ENCODE results near the gene TCF15.

The TCF15 gene

DNA sequence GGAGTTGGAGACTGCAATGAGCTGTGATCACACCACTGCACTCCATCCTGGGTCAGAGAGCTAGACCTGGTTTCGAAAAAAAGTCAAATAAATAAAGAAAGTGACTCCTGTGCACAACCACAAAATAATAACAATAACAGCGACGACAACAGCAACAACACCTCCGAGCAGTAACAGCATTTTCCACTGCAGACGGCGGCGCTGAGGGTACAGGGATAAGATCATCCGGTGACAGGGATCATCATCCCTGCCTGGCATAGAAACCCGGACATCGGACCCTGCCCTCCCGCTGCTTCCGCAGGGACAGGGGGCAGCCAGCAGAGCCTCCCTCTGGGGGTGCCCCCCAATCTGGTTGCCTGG, 31.4 kb upstream of the TCF15 start:
- DNase-seq, result no peak

DNA sequence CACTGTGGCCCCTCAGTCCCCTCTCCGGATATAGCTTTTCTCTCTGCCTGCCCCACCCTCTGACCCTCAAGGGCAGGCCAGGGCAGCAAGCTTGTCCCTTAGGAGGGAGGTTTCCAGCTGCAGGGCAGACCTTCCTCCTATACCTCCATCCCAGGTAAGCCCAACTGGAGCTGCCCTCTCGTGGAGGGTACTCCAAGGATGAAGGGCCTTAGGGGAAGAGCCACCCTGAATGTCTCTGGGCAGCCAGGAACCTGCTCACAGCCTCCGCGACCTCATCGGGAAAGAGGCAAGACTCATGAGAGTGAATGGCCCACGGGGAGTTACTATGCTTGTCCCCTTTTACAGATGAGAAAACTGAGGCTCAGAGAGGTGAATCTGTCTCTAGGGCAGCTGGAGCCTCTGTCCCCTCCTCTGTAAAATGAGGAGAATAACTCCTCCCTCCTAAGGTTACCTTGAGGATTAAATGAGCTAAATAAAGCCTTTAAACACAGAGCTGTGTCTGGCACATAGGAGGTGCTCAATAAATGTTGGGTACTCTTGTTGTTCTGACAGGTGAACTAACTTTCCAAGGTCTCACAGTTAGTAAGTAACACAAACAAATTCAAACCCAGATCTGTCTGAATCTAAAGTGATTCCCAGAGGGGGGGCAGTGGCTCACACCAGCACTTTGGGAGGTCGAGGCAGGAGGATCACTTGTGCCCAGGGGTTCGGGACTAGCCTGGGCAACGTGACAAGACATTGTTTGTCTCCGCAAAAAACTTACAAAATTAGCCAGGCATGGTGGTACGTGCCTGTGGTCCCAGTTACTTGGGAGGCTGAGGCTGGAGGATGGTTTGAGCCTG, 30.8 kb upstream of the TCF15 start:
- DNase-seq, result no peak

DNA sequence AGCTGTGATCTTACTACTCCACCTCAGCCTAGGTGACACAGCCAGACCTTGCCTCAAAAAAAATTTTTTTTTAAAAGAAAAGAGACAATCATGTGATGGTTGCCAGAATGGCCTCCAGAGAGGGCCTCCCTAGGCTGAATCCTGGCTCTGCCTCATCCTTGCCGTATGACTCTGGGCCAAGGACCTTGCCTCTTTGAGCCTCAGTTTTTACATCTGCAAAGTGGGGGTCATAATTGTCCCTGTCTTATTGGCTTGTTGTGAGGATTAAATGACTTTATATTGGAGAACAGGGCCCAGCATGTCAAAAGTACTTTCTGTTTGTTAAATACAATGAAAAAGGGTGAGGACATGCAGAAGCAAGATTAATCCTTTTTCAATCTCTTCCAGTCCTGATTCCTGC, 28.5 kb upstream of the TCF15 start:
- DNase-seq, result no peak

DNA sequence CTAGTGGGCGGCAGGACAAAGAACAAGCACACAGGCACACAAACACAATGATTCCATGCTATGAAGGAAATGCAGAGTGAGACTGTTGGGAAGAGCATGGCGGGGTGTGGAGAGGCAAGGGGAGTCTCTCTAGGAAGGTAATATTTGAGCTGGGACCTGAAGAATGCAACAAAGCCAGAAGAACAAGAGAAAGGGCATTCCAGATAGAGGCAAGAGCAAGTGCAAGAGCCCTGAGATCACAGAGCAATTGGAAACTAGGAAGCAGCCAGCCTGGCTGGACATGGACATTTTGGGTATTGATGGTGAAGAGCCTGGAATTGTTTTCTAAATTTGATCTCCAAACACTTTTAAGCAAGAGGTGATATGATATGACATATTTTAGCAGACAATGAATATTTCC, 27.4 kb upstream of the TCF15 start:
- no peak for DNase-seq

DNA sequence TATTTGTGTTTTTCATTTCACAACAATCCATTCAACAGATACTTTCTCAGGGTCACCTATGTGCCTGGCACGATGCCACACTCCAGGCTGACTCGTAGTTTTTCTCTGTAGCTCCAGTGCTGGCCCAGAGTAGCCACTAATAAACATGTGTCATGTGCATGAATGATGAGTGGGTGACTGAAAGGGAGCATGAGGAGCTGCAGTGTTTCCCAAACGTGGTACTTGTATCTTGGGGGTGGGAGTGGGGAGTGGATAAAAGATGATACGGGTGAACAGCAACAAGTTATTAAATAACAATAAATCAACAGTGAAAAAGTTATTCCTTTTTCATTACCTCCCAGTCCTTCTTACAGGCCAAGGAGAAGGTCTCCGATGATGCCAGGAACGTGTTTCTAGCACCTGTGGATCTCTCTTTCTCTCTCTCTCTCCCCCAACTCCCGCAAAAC, 25.8 kb upstream of the TCF15 start:
- no peak for DNase-seq

DNA sequence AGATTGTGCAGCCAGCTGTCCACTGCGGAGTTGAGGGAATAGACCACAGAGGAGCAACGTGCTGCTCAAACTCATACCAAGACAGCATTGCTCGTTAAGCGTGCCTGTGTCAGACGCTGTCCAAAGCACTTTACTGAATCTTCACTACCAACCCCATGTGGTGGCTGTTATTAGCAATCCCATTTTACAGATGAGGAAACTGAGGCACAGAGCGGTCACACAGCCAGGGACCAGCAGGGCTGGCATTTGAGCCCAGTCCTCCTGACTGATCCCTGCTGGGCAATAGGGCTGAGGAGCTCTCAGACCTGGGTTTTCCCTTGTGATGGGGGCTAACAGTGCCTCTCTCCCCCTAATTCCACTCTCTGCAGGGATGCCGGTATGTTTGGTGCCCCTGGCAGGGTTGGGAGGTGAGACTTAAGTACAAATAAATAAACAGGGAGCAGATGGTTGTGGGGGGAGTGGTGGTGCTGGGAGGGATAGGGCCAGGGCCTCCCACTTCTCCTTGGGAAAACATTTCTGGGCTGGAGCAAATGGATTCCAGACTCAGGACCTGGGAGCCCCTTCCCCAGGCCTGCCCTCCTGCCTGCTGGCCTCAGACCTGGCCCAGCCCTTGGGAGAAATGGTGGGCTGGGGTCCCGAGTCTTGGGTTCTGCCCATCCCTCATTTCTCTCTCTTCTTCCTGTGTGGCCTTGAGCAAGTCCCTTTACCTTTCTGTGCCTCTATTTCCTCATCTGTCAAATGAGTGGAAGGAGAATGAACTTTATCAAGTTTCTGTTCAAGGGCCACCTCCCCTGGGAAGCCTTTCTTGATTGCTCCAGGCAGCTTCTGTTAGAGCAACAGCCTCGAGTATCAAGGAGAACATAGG, 25.2 kb upstream of the TCF15 start:
- DNase-seq, result no peak

DNA sequence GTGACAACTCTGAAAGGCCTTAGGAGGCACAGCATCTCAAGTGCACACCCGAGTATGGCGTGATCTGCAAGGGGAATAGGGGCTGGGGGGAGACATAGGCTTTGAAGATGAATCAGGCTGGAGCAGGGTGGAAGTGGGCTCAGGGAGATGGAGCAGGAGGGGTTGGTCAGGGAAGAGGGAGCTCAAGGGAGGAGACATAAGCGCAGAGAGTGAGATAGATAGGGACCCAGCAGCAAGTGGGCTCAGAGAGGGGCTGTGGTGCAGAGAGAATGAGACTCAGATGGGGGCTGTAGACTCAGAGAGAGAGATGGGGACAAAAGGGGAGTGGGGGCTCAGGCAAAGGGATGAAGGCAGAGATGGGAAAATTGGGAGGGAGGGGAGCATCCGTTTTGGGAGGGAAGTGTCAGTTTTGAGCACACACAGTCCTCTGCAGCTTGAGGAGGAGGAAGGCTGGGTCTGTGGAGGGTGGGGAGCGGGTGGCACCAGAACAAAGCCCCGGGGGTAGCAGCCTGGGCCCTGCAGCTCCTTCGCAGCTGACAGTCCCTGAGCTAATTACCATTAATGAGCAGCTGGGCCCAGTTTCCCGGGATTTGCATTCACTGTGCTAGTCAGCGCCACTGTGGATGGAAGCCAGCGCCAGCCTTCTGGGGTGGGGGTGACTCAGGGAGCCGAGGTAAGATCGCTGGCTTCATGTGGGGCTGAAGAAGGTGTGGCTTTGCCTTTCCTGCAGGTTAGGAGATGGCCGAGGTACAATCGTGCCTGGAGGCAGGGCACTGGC, 24.2 kb upstream of the TCF15 start:
- no peak for DNase-seq

DNA sequence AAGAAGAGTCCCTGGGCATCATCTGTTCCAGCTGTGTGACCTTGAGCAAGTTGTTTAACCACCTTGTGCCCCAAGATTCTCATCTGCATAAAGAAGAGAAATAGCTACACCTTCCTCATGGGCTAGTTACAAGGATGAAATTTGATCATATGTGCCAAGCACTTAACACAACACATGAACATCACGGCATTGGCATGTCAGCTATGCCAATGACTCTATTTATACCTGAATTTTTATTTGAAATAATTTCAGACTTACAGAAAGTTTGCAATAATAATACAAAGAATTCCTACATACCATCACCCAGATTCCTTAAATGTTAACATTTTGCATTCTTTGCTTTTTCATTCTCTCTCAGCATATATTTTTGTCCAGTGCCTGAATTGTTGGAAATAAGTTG, 21.0 kb upstream of the TCF15 start:
- no peak for DNase-seq

DNA sequence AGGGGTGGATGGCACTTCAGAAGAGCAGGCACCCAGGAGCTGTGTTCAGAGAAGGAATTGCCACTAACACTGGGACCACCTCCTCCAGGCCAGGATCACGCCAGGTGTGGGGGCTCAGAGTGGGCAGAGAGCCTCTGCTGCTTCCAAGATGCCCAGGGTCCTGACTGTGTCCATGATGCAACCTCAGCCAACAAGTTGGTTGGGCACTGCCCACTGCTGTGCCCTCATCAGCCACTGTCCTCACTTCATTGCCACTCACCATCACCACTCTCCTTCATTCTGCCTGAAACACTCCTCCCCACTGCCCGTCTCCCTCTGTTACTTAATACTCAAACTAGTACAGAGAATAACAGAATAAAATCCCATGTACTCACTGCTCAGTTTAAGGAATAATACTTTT, 16.5 kb upstream of the TCF15 start:
- DNase-seq, result no peak

DNA sequence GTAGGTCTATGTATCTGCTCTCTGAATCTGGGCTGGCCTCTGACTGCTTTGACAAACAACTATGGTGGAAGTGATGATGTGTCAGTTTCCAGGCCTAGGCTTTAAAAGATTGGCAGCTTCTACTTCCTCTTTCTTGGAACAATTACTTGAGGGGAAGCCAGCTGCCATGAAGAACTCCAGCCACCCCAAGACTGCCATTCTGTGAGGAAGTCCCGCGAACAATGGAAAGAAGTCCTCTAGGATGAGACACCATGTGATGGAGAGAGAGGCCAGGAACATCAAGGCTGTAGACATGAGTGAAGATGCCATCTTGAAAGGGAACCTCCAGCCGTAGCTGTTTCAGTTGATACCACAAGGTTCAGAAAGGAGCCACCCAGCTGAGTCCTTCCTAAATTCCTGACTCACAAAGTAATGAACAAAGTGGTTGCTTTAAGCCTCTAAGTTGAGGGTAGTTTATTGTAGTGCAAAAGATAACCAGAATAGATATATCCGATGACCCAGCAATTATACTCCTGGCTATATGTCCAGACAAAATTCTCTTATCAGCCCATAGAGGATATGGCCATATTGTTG, 15.3 kb upstream of the TCF15 start:
- DNase-seq, result no peak

DNA sequence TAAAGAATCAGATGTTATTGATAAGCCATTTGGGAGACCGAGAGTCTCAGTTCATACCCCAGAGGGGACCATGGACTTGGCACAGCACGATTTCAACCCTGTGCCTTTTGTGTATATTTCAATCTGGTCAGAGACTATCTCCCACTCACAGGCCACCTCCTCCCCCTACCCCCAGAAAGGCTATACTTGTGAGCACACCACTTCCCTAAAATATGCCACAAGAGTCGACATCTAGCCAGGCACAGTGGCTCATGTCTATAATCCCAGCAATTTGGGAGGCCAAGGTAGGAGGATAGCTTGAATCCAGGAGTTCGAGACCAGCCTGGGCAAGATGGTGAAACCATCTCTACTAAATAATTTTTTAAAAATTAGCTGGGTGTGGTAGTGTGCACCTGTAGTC, 13.6 kb upstream of the TCF15 start:
- no peak for DNase-seq

DNA sequence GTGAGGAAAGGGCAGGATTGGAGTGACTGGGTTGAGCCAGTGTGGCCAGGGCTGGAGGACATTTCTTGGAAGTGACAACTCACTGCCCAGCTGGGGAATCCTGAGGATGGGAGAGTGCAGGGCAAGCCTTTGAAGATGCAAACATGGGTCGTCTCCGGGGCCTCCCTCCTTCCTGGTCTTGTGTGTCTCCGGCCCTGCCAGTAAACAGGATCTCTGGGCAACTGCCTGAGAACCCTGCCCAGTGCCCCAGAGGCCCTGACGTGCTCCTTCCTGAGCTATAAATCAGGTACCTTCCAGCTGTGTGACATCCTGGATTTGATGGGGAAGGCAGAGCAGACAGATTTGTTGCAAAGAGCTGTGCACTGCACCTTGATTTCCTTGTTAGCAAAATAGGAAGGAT, 12.9 kb upstream of the TCF15 start:
- DNase-seq, result no peak

DNA sequence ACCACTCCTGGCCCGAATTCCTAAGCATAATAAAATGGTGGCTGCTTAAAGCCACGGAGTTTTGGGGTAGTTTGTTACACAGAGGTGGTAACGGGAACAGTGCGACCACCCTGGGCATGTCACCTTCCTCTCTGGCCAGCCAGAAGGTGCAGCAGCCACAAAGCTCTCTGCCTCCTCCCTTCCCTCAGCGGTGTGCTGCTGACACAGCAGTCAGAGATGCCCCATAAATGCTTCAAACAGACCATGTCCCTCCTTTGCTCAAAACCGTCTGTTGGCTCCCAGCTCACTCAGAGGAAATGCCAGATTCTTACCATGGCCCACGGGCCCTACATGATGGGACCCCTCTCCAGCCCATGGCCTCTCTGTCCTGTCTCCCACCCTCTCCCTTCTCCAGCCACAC, 12.1 kb upstream of the TCF15 start:
- no peak for DNase-seq

DNA sequence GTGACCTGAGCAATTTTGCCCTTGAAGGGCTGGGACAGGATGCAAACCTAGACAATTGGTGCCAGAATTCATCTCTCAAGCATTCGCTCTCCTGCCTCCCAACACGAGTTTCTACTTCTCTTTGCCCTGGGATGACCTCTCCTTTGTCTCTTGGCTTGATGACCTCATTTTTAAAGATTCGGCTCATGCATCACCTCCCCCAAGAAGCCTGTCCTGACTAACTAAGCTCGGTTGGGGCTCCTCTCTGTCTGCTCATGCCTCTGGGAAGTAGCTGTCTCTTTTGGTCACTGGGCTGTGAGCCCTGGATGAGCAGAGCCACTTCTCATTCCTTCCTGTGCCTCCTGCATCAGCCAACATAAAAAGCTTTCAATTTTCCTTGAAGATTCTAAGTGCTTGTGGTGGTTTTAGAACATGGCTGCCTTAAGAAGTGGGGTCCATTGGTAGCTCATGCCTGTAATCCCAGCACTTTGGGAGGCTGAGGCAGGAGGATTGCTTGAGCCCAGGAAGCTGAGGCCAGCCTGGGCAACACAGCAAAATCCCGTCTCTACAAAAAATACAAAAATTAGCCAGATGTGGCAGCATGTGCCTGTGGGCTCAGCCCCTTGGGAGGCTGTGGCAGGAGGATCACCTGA, 11.1 kb upstream of the TCF15 start:
- DNase-seq, result no peak

DNA sequence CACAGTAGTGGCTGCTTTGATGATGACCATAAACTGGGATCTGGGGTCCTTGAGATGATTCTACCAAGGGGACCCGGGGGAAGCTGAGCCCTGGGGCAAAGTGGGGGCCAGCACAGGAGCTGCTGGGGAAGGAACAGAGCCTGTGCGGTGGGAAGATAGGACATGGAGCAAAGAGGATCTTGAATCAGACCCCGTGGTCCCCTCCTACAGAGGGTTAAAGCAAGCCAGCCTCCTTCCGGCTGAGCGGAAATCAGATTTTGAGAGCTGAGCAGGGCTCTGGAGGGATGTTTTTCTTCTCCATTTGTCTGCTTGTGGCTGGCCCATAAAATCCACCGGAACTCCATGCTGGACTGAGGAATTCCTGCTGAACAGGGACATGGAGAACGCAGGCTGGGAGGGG, 10.1 kb upstream of the TCF15 start:
- DNase-seq, result no peak

DNA sequence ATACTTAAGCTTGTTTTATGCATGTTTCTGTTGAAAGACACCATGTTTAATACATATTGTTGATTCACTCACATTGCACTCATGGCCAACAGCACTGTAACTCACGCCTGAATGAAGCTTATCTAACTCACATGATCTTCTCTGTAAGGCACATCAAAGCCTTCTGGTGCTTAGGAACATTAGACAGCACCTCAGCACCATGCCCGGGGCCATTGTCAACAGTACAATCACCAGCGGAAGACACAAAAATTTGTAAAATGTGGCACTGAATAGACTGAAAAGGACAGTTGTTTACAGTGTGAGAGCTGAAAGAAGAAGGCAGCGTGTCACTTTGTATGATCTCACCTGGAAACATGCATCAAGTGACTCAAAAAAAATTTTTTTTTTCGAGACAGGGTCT, 8.9 kb upstream of the TCF15 start:
- no peak for DNase-seq

DNA sequence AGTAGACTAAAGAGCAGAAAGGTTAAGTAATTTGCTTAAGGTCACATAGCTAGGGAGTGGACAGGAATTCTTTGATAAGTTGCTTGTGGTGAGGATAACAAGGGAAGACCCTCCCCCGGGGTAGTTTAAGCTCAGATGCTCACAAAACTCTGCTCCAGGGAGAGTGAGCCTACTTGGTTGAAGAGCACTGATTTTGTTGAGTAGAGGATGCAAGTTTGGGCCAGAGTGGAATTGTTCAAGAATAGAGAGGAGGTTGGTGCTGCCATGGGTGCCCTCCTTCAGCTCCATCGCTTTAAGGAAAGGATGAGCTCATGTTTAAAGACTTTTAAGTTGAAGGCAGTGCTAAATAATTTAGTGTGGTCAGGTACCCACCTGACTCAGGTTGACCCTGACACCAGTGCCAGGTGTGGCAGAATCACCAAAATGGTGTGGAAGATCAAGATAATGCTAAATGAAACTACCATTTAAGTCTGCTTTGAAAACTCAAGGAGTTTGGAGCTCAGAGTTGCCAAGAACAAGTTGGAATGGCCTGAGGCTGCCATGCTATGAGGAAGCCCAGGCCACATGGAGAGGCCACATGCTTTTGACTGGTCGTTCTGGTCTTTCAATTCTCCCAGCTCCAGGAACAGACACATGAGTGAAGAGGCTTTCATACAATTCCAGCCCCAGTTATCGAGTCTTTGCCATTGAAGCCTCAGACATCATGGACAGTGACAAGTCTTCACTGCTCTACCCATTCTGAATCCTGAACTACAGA, 8.0 kb upstream of the TCF15 start:
- no peak for DNase-seq

DNA sequence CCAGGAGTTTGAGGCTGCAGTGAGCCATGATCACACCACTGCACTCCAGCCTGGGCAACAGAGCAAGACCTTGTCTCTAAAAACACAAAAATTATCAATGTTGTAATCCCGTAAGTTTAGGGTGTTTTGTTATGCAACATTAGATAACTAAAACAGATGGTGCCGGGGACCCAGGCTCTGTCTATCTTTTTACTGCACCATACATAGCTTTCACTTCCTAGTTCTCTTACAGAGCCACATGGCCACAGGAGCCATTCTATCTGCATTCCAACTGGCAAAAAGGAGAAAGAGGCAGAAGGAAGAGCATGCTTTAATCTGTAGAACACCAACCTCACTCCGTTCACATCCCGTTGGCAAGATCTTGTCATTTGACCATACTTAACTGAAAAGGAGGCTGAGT, 5.4 kb upstream of the TCF15 start:
- no peak for DNase-seq

DNA sequence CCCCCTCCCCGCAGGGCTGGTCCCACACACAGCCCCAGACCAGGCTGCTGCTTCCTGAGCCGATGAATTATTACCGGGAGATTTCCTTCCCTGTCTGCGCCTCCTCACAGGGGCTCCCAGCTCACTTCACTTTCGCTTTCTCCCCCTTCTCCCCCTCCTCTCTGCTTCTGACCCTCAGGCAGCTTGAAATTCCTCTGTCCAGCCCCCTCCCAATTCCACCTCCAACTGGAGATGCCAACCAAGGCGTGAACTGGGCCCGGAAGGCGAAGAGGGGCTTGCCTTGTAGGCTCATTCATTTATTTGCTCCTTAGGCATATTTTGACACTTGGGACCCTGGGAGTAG, 1.7 kb upstream of the TCF15 start:
- no peak for DNase-seq

DNA sequence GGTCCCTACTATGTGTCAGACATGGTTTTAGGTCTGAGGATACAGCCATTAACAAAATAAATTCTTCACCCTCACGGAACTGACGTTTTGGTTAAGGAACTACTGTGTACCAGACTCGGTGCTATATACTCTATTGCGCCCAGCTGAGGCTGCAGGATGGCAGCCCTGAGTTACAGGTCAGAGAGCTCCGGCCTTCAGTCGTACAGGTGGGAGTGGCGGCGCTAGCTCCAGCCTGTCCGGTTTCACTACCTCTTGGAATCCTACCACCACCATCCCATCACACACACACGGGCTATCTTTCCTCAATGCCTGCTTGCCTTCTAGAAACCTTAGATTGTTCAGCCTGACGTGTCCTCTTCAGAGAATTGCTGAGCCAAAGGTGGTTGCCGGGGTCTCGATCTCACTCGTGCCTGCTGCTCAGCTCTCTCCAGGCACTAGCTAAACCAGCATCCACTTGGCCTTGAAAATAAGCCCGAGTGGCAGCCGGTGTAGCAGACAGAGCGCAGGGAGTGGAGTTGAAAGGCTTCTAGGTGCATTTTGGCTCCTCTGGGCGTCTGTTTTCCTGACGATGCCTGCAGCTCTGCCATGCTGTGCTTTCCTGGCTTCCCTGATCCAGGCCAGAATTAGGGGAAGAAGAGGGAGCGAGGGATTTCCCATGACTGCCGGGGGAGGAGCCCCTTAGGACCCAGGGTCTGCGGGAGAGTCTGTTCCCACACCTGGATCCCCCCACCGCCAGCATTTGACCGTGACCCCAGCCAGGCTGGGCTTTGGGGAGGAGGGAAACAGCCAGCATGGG, 1.1 kb upstream of the TCF15 start:
- no peak for DNase-seq

DNA sequence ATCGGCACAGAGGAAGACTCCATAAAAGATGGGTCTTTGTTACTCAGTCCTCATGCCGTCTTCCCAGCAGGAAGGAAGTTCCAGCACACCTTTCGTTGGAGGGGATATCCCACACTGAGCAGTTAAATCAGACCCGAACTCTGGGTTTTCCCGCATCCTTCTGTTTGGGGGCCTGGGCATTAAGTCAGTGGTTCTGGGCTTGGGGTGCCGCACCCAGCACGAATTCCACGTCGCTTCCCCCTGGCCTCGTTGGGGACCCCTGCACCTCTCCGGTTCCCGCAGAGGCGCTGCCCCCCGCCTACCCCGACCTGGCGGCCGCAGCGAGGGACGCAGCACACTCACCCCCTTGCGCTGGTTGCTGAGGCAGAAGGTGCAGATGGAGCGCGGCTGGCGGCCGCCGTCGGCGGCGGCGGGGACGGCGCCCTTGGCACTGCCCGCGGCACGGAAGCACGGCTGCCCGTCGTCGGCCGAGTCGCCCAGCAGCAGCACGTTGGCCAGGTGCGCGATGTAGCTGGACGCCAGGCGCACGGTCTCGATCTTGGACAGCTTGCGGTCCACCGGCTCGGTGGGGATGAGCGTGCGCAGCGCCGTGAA, 641 bp downstream of the TCF15 start:
- no peak for DNase-seq

Data from amniotic stem cell (primary cell).